OCI-LY7 (cell line): ENCODE measurements around the gene TNIK.

ENCODE experiments used
- CTCF ChIP-seq: fragments of 200-600 bp; sonication (generic); conservative IDR thresholded peaks from 2 replicates; pipeline ENCODE4 v1.5.1; 2014; ENCODE audit warnings: mild to moderate bottlenecking, antibody characterized with exemption, low read length, moderate library complexity, mixed read lengths
- EZH2phosphoT487 ChIP-seq: fragments of 200-600 bp; sonication (generic); IDR thresholded peaks from 2 replicates; pipeline ENCODE4 v1.6.1; 2018; ENCODE audit warnings: low read depth, borderline replicate concordance, mild to moderate bottlenecking, mixed run types, antibody characterized with exemption, low read length, moderate library complexity, mixed read lengths

GRCh38 chr3:171261487-171261886 is 198.7 kb downstream of the TNIK start:
- TF ChIP-seq CTCF (no peak), EZH2phosphoT487 (no peak)
